Left lung (tissue), 10 donors: ENCODE measurements around the gene PHOSPHO1. TPM values are rescaled to one million over a fixed set of nuclear protein-coding genes. Genes with fewer than 3 reads are reported as not detected.
A peak's percentile ranks its signal among the peaks of the same experiment; 100 is the strongest.

ENCODE experiments used
- ATAC-seq: fragments of 200-7000 bp; cut with Tn5 transposase; one replicate; pipeline ENCODE4 v1.9.1; 2020; ENCODE audit warnings: moderate library complexity
- DNase-seq, 4 donors: peaks; one replicate each; pipeline ENCODE4 v3.0.0-alpha.2; 2013 to 2020
- H3K27ac ChIP-seq, 2 donors: fragments of 200-600 bp; sonication (generic) in 1 of 2; one replicate each; pipeline versions ENCODE4 v1.5.0 to v1.8.0; 2020 to 2021
- H3K27me3 ChIP-seq, 2 donors: fragments of 200-600 bp; sonication (generic) in 1 of 2; one replicate each; pipeline versions ENCODE4 v1.5.0 to v1.8.0; 2020 to 2021
- H3K36me3 ChIP-seq, 2 donors: fragments of 200-600 bp; sonication (generic) in 1 of 2; one replicate each; pipeline versions ENCODE4 v1.5.0 to v1.8.0; 2020 to 2021
- H3K4me1 ChIP-seq, 2 donors: fragments of 200-600 bp; one replicate each; pipeline ENCODE4 v1.8.0; 2021
- H3K4me3 ChIP-seq, 2 donors: fragments of 200-600 bp; sonication (generic) in 1 of 2; one replicate each; pipeline versions ENCODE4 v1.5.0 to v1.8.0; 2020 to 2021; ENCODE audit warnings: mild to moderate bottlenecking in 1 of 2
- H3K9me3 ChIP-seq, 2 donors: fragments of 200-600 bp; sonication (generic) in 1 of 2; one replicate each; pipeline versions ENCODE4 v1.5.0 to v1.8.0; 2020 to 2021
- intact Hi-C, 2 donors: fragments of 100-400 bp; cut with DNase I; formaldehyde crosslinking; loops; one replicate each; pipeline versions ENCODE4 v1.11.2 to v1.14.2; 2022
- polyA plus RNA-seq, 6 donors: library from polyadenylated mRNA; unstranded; fragments of 120-200 nt; gene quantifications; one replicate each; pipeline ENCODE4 v1.2.1, GENCODE V29; 2013; ENCODE audit not compliant: insufficient read length in 6 of 6
- total RNA-seq, 2 donors: library from RNA; stranded (reverse); fragmentation: NEBNext Ultra II Directional; extraction: Animal tissue kit (Norgen Biotek cat#: 25700); gene quantifications; one replicate each; pipeline ENCODE4 v1.2.1, GENCODE V29; 2021
- TF ChIP-seq, protein P1 (sequence below), 2 donors: fragments of 200-600 bp; sonication (generic) in 1 of 2; IDR thresholded peaks; one replicate each; pipeline versions ENCODE4 v1.5.0 to v1.8.0; 2021; ENCODE audit warnings: antibody characterized with exemption in 2 of 2
- donor health status: DM: no; HTN: yes; CAD: no.
- donor health status: DM: no; HTN: no; CAD: no.

The PHOSPHO1 gene
- total and polyA plus RNA-seq, 8 donors, result 1.0 to 8.5 (median 2.6) TPM

DNA sequence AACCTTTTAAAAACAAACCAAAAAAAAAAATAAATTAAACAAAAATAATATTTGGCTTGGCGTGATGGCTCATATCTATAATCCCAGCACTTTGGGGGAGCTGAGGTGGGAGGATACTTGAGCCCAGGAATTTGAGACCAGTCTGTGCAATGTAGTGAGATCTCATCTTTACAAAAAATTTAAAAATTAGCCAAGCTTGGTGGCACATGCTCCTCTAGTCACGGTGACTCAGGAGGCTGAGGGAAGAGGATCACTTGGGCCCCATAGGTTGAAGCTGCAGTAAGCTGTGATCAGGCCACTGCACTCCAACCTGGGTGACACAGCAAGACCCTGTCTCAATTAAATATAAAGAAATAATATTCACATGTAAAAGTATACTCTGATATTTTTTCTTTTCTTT lies 32.4 kb downstream of the PHOSPHO1 start:
- Histone ChIP-seq H3K4me3 (no peak overlapping the region), H3K9me3 (no peaks in the 10 kb centered on the region), H3K36me3 (no peaks in the 10 kb centered on the region), H3K4me1 (peaks cover 0 to 7% of the 10 kb centered on the region in 2 donors), H3K27ac (no peak overlapping the region), H3K27me3 (no peaks in the 10 kb centered on the region)
- DNase-seq (no peak), ATAC-seq (no peak)
- intact Hi-C loops, result no loop called here
- TF ChIP-seq, protein P1, sequence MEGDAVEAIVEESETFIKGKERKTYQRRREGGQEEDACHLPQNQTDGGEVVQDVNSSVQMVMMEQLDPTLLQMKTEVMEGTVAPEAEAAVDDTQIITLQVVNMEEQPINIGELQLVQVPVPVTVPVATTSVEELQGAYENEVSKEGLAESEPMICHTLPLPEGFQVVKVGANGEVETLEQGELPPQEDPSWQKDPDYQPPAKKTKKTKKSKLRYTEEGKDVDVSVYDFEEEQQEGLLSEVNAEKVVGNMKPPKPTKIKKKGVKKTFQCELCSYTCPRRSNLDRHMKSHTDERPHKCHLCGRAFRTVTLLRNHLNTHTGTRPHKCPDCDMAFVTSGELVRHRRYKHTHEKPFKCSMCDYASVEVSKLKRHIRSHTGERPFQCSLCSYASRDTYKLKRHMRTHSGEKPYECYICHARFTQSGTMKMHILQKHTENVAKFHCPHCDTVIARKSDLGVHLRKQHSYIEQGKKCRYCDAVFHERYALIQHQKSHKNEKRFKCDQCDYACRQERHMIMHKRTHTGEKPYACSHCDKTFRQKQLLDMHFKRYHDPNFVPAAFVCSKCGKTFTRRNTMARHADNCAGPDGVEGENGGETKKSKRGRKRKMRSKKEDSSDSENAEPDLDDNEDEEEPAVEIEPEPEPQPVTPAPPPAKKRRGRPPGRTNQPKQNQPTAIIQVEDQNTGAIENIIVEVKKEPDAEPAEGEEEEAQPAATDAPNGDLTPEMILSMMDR (IDR thresholded peaks at IDR 0.05), result no peak

DNA sequence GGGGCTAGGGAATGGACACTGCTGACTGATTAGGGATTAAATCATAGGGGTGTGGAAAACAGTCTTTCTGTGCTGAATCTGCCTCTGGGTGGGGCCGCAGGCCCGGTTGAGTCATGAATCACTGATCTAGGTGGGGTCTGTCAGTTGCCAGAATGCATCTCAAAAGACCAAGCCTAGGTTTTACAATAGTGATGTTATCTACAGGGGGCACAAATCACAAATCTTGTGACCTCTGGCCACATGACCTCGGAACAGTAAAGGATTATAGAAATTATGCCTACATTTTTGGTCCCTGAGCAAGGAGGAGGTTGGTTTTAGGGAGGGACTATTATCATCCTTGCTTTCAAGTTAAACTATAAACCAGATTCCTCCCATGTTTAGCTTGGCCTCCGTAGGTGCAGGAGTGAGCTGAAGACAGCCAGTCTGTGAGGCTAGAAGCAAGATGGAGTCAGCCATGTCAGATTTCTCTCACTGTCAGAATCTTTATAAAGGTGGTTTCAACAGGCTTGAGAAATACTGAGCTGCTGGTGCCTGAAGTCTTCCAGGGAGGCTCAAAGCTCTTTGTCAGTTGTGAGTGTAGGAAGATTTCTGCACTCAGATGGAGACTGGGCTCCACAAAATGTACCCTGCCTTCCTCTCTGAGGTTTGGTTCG lies 33.1 kb downstream of the PHOSPHO1 start:
- no peak overlapping the region for H3K27ac ChIP-seq
- ATAC-seq (no peak), DNase-seq (no peak)
- peaks cover 0 to 7% of the 10 kb centered on the region in 2 donors for H3K4me1 ChIP-seq
- intact Hi-C loops, result no loop called here
- no peaks in the 10 kb centered on the region for H3K9me3 ChIP-seq
- TF ChIP-seq, protein P1 (IDR thresholded peaks at IDR 0.05), result no peak
- no peaks in the 10 kb centered on the region for H3K36me3 ChIP-seq
- no peaks in the 10 kb centered on the region for H3K27me3 ChIP-seq
- no peak overlapping the region for H3K4me3 ChIP-seq

DNA sequence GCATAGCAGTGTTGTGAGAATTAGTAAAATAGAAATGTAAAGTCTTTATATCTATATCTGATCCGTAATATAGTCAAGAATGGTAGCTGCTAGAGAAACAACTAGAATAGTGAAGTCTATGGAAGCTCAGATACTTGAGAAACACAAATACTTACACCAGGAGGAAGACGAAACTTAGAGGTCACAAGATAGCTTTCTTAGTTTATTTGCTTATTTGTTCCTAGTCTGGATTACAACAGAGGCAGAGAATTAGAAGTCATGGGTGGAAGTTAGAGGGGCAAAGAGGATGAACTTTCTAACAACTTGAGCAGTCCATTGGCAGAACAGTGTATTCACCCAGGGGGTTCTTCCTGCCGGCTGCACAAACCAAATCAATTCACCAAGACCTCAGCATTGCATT lies 34.1 kb downstream of the PHOSPHO1 start:
- intact Hi-C loops, result no loop called here
- peaks cover 0 to 13% of the 10 kb centered on the region in 2 donors for H3K4me1 ChIP-seq
- H3K27me3 ChIP-seq, result no peaks in the 10 kb centered on the region
- H3K27ac ChIP-seq, result no peak overlapping the region
- no peak for ATAC-seq
- DNase-seq, result no peak
- no peaks in the 10 kb centered on the region for H3K36me3 ChIP-seq
- no peaks in the 10 kb centered on the region for H3K9me3 ChIP-seq
- TF ChIP-seq, protein P1 (IDR thresholded peaks at IDR 0.05), result no peak
- no peak overlapping the region for H3K4me3 ChIP-seq

DNA sequence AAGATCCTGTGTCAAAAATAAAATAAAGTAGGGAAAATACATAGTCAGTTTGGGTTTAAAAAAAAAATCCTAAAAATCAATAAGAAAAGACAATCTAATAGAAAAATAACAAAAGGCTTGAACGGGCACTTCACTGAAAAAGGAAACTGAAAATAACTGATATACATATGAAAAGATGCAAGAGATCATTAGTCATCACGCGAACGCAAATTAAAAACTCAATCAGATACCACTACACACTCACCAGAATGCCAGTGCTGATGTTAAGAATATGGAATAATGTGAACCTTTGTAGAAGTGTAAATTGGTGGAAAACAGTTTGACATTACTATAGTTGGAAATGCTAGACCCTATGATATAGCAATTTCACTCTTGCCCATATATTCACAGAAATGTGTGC lies 34.8 kb downstream of the PHOSPHO1 start:
- DNase-seq (no peak), ATAC-seq (no peak)
- H3K4me3 ChIP-seq, result no peak overlapping the region
- H3K27me3 ChIP-seq, result no peaks in the 10 kb centered on the region
- peaks cover 0 to 21% of the 10 kb centered on the region in 2 donors for H3K4me1 ChIP-seq
- TF ChIP-seq, protein P1 (IDR thresholded peaks at IDR 0.05), result no peak
- H3K27ac ChIP-seq, result no peak overlapping the region
- no peaks in the 10 kb centered on the region for H3K36me3 ChIP-seq
- intact Hi-C loops, result no loop called here
- no peaks in the 10 kb centered on the region for H3K9me3 ChIP-seq

DNA sequence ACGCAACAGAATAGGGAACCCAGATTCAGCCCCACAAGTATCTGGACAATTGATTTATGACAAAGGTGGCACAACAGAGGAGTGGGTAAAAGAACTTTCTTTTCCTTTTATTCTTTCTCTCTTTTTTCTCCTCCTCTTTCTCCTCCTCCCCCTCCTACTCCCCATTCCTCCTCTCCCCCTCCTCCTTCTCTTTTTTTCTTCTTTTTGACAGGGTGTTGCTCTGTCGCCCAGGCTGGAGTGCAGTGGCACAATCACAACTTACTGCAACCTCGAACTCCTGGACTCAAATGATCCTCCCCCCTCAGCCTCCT lies 36.3 kb downstream of the PHOSPHO1 start:
- Histone ChIP-seq H3K4me1 (peaks cover 0 to 22% of the 10 kb centered on the region in 2 donors), H3K27me3 (no peaks in the 10 kb centered on the region), H3K36me3 (no peaks in the 10 kb centered on the region), H3K27ac (peak overlapping the region in 1 of 2 donors; percentile 97), H3K4me3 (no peak overlapping the region), H3K9me3 (no peaks in the 10 kb centered on the region)
- ATAC-seq (no peak), DNase-seq (no peak)
- intact Hi-C loops, result no loop called here
- TF ChIP-seq, protein P1 (IDR thresholded peaks at IDR 0.05), result no peak
